ENCODE data around the gene APOF.
"Not testable (repeated sequence)": the region's sequence is repeated elsewhere in the genome, so short reads cannot be mapped to it uniquely, and the experiment has no call there.

The APOF gene

GRCh38 chr12:56362130-56363059 is at the start of gene APOF:
Gene APOF (minus strand): TSS chr12:56362857. CDS start chr12:56362745, 112 bp downstream.
- no peak for DNase-seq (ENCODE audit: low read depth in 1 of 2, low spot score in 1 of 2)

- DNase-seq (ENCODE audit: low read depth in 1 of 2, low spot score in 1 of 2): no peak
These were observed 49.4 kb upstream of the APOF start for GRCh38 chr12:56411781-56412639.

- DNase-seq (ENCODE audit: low read depth in 1 of 2, low spot score in 1 of 2): no peak
These were observed 48.1 kb upstream of the APOF start for GRCh38 chr12:56410768-56411167.

- no peak for DNase-seq (ENCODE audit: low read depth in 1 of 2, low spot score in 1 of 2)
These were observed 46.3 kb upstream of the APOF start for GRCh38 chr12:56408799-56409417.

- DNase-seq (ENCODE audit: low read depth in 1 of 2, low spot score in 1 of 2): not testable (repeated sequence)
These were observed 41.6 kb upstream of the APOF start for GRCh38 chr12:56404227-56404626.

- DNase-seq (ENCODE audit: low read depth in 1 of 2, low spot score in 1 of 2): not testable (repeated sequence)
These were observed 39.0 kb upstream of the APOF start for GRCh38 chr12:56401612-56402011.

- not testable (repeated sequence) for DNase-seq (ENCODE audit: low read depth in 1 of 2, low spot score in 1 of 2)
These were observed 38.5 kb upstream of the APOF start for GRCh38 chr12:56401125-56401524.

GRCh38 chr12:56399466-56399865 is 36.8 kb upstream of the APOF start:
- DNase-seq (ENCODE audit: low read depth in 1 of 2, low spot score in 1 of 2): not testable (repeated sequence)

- DNase-seq (ENCODE audit: low read depth in 1 of 2, low spot score in 1 of 2): no peak
These were observed 35.7 kb upstream of the APOF start for GRCh38 chr12:56398324-56398723.

GRCh38 chr12:56392331-56392730 is 29.7 kb upstream of the APOF start:
- no peak for DNase-seq (ENCODE audit: low read depth in 1 of 2, low spot score in 1 of 2)

- DNase-seq (ENCODE audit: low read depth in 1 of 2, low spot score in 1 of 2): no peak
These were observed 29.1 kb upstream of the APOF start for GRCh38 chr12:56391721-56392120.

- no peak for DNase-seq (ENCODE audit: low read depth in 1 of 2, low spot score in 1 of 2)
These were observed 26.8 kb upstream of the APOF start for GRCh38 chr12:56389412-56389811.

- no peak for DNase-seq (ENCODE audit: low read depth in 1 of 2, low spot score in 1 of 2)
These were observed 24.6 kb upstream of the APOF start for GRCh38 chr12:56387152-56387736.

- no peak for DNase-seq (ENCODE audit: low read depth in 1 of 2, low spot score in 1 of 2)
These were observed 23.2 kb upstream of the APOF start for GRCh38 chr12:56385873-56386272.

GRCh38 chr12:56382611-56383010 is 20.0 kb upstream of the APOF start:
- DNase-seq (ENCODE audit: low read depth in 1 of 2, low spot score in 1 of 2): no peak

- DNase-seq (ENCODE audit: low read depth in 1 of 2, low spot score in 1 of 2): no peak
These were observed 15.3 kb upstream of the APOF start for GRCh38 chr12:56377989-56378316.

GRCh38 chr12:56377310-56377988 is 14.8 kb upstream of the APOF start:
- DNase-seq (ENCODE audit: low read depth in 1 of 2, low spot score in 1 of 2): no peak

- no peak for DNase-seq (ENCODE audit: low read depth in 1 of 2, low spot score in 1 of 2)
These were observed 13.2 kb upstream of the APOF start for GRCh38 chr12:56375598-56376434.

- DNase-seq (ENCODE audit: low read depth in 1 of 2, low spot score in 1 of 2): no peak
These were observed 12.3 kb upstream of the APOF start for GRCh38 chr12:56374726-56375597.
